HG02798 (cell line): ENCODE measurements around the gene CMSS1.

Experiments
- ATAC-seq: cut with Tn5 transposase; IDR thresholded peaks from one replicate; pipeline ENCODE4 v1.9.1; 2021; ENCODE audit warnings: mild to moderate bottlenecking; ENCODE audit not compliant: unreplicated experiment, poor library complexity

CMSS1 gene

DNA sequence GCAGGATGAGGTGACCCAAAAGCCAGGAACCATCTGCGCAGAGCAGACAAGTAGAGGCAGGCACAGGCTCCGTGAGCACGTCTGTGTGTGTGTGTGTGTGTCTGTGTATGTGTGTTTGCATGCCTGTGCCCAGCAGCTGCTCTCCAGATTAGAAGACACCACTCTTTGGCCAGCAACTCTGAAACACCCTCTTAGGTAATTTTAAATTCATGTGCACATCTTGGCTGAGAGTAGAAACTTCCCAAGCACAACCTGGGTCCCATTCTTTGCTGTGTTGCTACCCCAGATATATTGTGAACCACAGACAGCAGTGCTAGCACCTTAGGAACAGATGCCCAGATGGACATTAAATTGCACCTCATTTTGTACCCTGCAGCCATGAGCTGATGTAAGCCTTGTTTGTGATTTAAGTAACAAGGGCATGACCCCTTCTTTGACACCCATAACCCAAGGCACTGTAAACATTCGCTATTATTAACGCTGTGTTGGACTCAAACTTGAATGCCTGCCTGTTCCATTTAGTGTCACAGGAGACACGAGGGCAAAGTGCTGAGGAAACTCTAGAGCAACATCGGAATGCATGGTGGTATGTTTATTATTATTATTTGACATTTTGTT is 296.9 kb downstream of the CMSS1 start, which contains the start of gene FILIP1L:
FILIP1L (minus strand) TSS at position 89 of the 618 bp plus-strand sequence.
- no peak for ATAC-seq

DNA sequence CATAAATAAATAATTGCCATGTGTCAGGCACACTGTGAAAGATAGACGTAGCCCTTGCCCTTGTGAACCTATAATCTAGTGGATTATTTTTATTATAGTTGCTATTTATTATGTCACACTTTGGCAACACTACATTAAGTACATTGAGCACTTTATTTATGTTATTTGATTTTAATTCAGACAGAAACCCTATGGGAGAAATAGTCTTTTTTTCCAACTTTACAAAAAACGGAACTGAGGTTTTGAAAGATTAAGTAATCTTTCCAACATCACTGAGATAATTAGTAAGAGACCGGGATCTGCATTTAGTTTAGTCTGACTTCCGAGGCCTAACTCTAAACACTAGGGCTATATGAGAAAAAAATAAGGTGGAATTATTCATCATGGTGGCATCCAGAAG is 299.4 kb downstream of the CMSS1 start:
- no peak for ATAC-seq

DNA sequence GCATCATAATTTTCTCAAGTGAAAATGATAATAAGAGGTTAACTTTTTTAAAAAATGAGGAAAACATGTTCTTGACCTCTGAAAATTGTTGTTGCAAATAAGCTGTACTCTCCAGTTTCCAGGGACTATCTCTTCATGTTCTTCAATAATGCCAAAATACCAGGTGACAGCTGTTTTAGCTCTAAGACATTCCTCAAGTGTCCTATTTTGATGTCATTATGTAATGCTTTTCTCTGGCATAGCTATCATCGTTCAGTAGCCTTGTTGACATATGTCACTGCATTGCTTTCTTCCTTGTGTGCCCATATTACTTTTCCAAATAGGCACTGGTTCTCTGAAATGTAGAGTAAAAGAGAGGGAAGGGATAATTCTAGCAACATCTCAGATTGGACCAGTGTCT is 302.4 kb downstream of the CMSS1 start:
- no peak for ATAC-seq

DNA sequence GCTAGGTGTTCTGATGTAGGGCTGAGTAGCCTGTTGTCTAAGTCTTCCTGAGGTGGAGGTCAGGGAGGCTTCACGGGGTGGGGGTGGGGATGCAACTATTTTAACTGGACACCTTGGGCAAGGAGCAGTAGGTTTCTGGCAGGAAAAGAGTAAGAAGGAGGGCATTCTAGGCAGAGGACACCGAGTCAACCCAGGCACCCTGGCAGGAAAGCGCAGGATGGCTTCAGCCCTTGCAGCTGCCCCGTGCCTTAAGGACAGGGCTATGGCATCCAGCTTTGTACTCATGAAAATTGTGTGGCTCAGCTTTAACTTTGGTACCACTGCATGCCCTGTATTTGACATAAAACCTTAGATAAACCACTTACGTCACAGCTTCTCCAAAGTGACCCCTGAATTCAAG is 303.0 kb downstream of the CMSS1 start:
- no peak for ATAC-seq

DNA sequence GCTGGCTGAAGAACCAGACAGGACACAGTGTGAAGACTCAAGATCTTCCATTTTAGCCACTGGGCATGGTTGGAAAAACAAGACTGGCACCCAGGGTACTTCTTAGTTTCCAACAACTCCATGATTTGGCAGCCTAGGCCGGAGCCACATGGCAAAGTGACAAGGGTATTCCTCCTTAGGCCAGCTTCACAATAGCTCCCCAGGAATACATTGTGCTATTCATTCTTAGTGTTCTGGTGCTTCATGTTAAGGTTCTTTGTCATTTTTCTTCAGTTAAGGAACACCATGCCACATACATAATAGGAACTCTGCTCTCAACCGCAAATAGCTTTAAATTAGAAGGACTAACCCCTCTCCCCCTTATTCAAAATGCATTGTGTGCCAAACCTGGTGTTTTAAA is 304.7 kb downstream of the CMSS1 start:
- no peak for ATAC-seq

DNA sequence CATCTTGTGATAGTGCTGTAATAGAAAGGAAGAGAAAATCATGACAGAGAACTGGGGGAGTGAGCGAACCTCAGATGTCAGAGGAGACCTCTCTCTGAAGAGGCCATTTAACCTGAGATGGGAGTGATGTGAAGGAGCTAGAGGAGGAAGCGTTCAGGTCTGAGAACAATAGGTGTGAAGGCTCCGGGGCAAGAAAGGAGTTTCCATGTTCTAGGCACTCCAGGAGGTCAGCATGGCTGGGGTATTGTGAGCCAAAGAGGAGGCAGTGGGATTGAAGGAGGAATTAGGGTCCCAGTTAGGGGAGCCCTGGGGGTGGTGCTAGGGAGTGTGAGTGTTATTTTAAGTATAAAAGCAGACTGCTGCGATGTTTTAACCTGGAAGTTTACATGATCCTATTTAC is 305.4 kb downstream of the CMSS1 start:
- ATAC-seq: no peak

DNA sequence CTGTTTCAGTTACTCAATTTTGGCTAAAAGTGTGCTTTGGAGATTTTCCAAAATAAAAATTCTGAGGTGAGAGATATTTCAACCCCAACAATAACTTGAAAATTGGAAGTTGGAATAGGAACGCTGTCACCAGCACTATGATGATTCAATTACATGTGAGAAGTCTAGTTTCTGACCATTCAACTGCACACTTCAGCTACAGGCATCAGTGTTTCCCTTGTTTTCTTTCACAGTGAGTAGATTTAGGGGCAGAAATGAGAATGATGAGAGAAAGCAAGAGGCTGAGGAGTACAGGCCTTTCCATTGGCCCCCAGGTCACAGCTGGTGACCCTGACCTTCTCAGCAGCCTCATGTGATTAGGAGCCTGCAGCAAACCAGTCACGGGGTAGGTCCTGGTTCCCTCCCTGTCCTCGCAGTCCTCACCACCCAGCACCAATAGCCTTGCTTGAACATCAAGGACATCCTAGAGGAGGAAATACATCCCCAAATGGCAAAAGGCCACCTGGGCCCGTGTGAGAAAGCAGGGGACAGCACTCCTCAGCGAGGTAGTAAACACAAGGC is 306.6 kb downstream of the CMSS1 start:
- ATAC-seq: no peak

DNA sequence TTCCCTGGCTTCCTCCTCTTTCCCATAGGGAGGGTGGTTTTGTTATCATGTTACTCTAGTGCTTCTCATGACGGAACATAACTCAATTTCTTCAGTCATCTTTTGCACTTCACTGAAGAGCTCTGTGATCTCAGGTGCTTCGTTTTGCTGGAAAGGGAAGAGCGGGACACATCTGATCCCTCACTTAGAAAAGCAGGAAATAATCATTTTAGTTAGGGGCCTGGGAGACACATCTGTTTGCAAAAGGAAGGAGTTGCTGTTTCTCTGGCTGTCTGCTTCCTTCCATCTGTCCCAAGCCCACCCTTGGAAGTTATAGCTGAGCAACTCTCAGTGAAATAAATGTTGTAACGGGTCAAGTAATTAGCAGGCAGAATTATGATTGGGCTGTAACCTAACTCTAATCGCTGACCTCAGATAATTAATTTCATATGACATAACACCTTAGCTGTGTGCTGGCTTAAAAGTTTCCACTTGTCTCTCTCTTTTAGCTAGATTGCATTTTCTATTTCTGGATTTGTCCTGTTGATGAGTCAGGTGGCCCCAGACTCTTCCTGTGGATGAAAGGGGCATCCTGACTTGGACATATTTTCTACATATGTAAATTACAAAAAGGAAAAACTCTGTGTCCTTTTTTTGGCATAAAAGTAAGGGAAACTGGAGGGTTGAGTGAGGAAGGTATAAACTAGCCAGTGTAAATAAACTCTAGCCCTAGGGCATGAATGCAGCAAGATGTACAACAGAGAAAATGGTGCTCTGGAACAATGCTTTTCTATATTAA is 307.7 kb downstream of the CMSS1 start:
- no peak for ATAC-seq

DNA sequence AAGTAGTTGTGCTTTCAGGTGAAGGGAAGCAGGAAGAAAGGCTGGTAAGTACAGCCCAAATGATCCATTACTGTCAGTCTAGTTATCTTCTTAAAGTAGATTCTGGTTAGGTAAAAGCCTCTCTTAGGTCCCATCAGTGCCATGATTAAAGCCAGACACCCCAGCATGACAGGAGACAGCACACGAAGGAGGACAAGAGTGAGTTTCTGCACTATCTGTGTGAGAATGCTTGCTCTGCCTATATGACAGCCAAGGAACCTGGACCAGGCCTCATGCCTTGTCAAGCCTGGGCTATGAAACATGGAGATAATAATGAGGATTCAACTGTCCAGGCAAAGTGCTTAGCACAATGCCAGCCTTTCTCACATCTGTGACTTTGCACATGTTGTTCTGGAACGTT is 310.1 kb downstream of the CMSS1 start:
- ATAC-seq: no peak

DNA sequence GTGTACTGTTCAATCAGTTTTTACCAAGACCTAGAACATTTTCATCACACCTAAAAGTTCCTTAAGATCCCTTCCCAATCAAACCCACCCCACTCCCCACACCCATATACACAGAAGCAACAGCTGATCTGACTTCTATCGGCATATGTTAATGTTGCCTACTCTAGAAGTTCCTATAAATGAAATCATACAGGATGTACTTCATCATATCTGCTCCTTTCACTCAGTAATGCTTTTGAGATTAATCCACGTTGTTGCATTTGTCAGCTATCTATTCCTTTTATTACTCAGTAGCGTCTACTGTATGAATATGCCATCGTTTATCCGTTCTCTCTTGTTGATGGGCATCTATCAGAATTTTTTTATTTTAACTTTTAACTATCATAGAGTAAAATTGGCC is 310.9 kb downstream of the CMSS1 start:
- ATAC-seq: no peak

DNA sequence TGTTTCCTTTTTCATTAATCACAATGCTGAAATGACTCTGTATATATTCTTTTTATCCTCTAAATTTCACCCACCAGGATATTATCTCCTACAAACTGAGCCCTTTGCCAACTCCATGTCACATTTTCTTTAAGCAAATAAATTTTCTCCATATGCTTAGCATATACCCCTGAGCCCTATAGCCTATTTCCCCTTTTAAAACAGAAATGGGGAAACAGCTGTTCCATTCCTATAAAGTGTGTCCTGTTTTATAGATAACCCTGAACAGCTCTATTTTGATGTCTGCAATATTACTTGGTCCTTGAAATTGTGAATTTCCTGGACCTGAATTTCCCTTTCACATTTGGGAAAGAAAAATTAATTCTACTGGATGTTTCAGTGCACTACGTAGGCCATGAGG is 312.3 kb downstream of the CMSS1 start:
- ATAC-seq: no peak

DNA sequence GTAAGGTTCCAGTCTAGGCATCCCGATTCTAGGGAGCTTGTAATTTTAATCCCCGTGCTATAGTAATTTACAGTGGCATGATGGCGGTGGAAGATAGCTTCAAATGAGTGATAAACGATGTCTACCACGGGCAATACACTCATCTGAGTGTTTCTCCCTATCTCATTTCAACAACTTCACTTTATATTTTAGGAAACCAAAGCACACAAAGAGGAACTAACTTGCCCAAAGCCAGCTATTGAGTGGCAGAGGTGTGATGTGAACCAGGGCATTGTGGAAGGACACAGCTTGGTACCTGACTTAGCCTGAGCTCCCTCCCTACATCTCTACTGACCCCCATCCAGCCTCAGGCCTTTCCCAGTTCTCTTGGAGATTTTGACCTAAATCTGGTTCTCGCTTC is 313.6 kb downstream of the CMSS1 start:
- ATAC-seq: no peak

DNA sequence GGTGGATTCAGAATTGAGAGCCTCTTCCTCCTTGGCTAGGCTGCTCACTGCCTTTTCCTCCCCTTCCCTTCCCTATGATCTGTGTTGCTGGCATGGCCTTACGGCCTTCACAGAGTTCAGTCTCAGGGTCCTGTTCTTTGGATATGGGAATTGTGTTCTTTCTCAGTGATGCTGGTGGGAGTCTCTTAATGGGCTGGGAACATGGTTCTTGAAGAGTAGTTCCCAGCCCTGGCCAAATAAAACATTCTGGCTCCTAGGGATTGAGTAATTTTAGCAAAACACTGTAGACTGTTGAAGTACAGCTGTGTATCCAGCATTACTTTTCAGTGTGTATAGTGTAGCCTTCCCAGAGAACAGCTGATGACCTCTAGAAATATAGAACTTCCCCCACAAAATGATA is 319.3 kb downstream of the CMSS1 start:
- ATAC-seq: no peak

DNA sequence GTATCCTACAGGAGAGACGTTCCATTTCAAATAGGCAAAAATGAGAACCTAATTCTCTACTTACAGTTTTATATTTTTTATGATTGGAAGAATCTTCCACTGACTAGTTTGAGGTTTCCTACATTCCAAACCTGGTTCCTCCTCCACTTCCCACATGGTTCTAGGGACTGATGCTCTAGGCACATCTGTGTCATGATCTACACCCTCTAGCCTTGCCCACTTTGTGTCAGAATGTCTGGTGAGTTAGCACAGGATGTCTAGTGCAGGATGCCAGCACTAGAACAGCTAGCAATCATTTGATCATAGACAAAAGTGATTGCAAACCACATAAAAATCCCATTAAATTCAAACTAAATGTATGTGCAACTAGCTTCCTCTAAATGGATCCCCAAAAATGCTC is 323.3 kb downstream of the CMSS1 start:
- ATAC-seq: no peak

DNA sequence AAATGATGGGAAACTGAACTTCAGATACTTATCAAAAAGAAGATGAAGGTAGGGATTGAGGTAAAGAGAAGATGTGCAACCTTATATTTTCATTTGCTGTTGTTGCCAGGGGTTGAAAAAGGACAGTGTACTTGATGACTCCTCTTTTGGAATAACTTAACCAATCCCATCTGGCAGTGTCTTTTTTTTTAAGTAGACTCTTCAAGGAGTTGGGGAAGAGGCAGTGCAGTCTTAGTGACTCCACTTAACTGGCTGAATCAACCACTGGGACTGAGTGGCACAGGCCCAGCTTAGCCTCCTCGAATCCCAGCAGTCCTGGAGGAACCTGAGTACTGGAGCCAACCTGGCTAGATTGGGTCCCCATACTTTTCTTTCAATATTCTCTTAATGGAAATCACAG is 323.9 kb downstream of the CMSS1 start:
- no peak for ATAC-seq

DNA sequence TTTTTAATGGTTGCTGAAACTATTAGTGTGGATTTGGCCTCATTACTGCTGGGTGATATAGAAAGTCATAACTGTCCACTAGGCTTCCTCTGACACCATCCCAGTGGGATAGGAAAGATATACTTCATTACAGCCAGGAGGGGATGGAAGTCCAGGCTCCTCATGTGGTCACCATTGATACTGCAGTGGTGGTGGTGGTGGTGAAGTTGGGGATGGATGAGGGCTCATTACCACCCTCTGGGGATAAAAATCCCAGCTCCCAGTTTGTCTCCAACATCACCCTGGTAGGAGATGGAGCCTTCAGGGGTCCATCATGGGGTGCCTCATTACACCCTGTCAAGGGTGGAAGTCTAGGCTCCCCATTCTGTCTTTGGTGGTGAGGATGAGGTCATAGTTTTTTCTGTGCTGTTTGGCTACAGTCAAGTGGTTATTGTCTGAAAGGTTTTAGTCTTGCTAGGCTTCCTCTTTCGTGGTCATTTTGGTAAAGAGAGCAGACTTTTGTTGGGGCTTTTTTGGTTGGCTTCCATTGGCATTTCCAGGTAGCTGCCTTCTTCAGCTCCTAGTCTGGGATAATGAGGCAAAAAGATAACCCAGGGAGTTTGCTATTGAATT is 326.7 kb downstream of the CMSS1 start:
- no peak for ATAC-seq

DNA sequence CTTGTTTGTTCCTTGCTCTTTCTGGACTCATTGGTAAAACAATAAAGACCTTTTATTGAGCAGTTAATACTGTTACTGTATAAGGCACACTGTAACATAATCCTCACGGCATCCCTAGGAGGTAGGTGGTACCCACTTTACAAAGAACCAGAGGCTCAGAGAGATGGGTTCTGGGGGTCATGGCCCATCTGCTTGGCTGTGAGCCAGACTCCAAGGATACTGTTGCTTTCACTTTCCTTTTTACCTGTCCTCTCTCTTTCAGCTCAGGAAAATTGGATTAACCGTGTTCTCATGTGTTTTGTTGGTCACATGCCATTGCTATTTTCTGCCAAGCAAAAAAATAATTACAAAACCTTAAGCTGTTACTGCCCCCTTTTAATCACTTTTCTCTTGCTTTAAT is 331.5 kb downstream of the CMSS1 start:
- no peak for ATAC-seq

DNA sequence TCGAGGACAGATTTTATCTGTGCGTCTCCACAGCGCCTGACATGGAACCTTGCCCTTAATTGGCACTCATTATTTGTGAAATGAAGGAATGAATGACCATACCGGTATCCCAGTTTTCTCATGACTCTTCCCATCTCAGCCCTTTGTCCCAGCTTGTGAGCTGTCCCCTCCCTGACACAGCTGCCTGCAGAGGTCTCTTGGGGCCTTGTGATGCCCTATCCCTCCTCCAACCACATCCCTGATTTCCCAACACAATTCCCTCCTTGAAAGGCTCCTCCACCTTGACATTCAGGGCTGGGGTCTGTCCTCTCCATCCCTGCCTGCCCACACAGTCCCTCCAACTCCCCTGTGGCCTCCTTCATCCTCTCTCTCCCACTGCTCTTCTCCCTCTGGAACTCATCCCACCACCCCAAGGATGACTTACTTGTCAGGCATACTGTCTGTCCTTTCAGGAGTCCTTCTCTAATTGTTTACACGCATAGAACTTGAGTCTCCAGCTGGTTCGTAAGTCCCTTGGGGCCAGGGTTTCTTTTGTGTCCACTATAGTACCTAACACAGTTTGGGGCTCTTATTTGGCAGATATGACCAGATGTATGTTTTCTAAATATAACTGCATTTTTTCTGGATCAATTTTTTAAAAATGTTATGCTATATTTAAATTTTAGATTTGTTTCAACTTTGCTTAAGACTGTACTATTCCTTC is 332.2 kb downstream of the CMSS1 start:
- no peak for ATAC-seq

DNA sequence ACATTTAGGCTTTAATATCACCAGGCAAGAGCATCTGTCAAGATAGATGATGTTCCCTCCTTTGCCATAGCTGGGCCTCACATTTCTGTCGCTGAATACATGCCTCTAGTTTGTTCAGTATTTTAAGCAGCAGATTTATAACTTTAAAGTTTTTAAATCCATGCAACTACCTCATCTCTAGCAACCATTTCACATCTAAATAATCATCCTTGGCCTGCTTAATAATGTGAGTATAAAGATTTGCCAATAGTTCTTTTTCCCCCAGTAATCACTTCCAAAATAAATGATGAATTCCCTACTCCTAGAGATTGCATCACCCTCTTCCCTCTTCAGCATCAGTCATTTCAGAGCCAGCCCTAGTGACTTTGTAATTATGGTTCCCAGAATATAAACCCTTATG is 332.8 kb downstream of the CMSS1 start:
- no peak for ATAC-seq

DNA sequence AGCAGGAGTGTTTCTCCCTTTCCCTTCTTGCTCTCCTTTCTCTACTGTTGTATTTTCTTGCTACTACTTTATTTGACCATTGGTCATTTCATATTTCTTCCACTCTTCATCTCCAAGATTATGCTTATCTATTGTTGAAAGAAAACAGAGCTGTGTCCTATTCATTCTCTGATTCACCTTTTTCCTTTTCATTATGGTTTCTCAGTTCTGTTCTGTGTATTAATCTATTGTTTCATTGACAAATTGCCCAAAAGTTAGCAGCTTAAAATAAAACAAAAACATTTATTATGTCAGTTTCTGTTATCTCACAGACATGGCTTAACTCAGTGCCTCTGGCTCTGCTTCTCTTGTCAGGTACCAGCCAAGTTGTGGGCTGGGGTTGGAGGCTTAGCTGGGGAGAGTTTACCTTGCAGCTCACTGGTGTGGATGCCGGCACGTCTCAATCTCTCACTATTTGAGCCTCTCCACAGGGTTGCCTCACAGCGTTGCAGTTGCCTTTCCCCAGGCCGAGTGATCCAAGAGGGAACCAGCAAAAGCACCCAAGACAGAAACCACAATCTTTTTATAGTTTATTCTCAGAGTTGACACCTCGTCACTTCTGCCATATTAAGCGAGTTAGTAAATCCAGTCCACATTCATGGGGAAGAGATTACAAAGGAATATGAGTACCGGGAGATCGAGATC is 333.5 kb downstream of the CMSS1 start:
- no peak for ATAC-seq
